Measurements from ENCODE around the gene OTOP1.
"Not testable (repeated sequence)": the region's sequence is repeated elsewhere in the genome, so short reads cannot be mapped to it uniquely, and the experiment has no call there.

The OTOP1 gene

DNA sequence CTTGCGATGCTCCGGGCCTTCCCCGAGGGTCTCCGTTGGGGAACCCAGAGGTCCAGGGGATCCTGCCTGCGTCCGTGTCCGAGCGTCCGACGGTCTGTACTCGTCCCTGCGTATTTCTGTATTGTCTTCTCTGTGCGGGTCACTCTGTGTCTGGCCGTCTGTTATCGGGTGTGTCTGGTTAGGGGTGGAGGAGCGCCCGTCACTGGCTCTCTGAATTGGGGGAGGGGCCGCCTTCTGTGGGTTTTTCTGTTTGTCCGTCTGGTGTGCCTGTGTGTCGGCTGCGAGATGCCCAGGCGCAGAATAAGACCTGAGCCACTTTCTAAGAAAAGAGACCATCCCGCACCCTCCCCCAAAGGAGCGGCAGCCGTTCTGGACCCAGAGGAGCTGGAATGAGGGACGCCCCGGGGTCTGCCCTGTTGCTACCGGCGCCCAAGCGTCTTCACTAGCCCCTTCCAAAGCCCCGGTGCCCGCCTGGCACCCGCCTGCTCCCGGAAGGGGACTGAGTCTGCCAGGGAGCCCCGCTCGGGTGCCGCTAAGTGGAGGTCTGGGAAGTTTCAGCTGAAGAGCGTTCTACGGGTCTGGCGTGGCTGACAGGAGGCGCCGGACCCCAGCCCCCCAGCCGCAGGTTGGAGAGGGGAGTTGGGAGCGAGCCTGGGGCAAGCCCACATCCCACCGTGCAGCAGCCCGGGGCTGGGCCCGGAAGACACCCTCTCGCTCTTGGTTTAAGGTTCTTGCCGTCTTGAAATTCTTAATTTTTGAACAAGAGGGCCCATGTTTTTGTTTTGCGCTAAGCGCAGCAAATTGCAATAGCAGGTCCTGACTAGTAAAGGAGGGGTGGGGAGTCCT lies 1.0 kb upstream of the OTOP1 start:
- DNase-seq (ENCODE audit: low spot score) = no peak

DNA sequence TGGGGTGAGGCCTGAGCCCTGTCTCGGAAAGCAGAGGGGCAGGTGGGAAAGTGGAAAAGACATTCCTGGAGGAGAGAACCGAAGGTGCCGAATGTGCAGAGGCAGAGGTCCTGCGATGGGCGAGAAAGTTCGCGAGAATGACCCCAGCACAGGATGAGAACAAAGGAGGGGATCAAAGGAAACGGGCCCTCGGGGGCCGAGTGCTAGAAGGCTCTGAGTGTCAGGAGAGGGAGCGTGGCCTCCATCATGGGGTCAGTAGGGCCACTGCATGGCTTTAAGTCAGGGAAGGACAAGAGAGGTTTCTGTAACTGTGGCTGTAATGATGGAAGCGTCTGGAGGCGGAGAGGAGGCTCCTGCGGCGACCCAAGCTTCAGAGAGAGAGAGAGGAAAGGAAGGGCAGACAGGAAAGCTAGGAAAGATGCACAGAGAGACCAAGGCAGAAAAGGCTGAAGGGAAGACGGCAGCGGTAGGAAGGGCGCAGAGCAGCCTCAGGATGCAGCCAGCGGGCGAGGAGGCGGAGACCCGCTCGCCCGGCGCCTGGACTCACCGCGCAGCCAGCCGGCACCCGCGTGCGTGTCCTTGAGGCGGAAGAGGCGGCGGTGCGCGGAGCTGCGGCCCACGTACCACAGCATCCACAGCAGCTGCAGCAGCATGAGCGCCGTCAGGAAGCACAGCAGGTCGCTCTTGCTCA lies 669 bp downstream of the OTOP1 start:
- DNase-seq (ENCODE audit: low spot score) = peak; percentile 50

DNA sequence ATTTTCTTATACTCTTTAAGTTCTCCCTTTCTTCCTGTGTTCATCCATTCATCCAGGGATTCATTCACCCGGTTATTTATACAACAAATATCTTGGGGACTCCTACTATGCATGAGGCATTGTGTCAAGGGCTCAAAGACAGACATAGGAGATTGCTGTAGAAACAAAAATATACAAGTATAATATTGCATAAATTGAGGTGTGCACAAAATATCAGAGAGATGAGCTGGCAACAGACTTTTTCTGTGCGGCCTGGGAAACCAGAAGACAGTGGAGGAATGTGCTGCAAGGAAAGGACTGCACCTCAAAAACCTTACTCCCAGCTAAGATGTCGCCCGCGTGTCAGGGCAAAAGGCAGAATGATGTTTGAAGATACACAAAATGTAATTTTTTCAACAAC lies 9.6 kb downstream of the OTOP1 start:
- no peak for DNase-seq (ENCODE audit: low spot score)

DNA sequence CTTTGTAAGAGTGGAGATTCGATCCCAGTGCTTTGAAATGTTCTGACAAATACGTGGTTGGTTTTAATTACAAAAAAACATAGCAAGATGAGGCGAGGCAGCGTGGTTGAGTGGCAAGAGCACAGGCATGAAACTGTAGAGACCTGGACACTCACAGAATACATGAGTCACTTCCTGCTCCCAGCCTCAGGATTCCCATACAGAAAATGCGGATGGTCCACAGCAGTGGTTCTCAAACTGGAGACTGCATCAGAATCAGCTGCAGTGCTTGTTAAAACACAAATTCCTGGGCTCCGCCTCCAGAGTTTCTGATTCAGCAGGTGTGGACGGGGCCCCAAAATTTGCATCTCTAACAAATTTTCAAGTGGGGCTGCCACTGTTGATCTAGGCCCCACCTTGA lies 10.1 kb downstream of the OTOP1 start:
- no peak for DNase-seq (ENCODE audit: low spot score)

DNA sequence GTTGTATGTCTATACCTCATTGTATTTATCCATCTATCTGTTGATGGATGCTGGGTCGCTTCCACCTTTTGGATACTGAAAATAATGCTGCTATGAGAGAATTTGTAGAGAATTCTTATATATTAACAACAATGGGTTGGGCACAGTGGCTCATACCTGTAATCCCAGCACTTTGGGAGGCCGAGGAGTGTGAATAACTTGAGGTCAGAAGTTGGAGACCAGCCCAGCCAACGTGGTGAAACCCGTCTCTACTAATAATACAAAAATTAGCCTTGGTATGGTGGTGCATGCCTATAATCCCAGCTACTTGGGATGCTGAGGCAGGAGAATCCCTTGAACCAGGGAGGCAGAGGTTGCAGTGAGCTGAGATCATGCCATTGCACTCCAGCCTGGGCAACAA lies 13.1 kb downstream of the OTOP1 start:
- DNase-seq (ENCODE audit: low spot score) = not testable (repeated sequence)

DNA sequence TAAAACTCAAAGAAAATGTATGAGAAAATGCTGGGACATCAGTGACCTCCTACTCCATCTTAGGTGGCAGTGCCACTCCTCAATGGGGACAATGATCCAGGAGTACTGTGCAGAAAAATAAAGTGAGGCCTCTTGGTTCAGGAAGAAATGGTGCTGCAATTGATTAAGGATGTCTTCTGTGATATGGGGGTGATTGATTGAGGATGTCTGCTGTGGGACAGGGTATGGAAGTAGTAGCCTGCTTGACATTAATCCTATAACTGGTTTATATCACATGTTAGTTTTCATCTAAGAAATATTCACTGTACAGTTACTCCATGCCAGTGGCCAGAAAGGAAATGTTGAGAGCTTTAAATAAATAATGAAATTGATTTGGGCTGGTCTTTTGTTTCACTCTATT lies 20.5 kb downstream of the OTOP1 start:
- DNase-seq (ENCODE audit: low spot score) = no peak

DNA sequence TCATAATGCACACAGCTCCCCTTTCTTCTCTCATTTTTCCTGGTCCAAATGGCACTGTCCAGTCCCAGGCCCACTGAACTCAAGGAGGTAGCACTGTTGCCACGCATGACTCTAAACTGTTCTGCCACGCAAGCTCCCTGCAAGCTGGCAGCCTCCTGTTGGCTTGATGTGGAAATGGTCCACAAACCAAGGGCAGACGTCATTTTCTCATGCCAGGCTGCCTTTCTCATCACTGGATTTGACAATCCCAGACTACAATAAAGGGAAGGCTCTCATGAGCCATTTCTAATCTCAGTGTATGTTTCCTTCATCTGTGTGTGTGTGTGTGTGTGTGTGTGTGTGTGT lies 22.4 kb downstream of the OTOP1 start:
- no peak for DNase-seq (ENCODE audit: low spot score)

DNA sequence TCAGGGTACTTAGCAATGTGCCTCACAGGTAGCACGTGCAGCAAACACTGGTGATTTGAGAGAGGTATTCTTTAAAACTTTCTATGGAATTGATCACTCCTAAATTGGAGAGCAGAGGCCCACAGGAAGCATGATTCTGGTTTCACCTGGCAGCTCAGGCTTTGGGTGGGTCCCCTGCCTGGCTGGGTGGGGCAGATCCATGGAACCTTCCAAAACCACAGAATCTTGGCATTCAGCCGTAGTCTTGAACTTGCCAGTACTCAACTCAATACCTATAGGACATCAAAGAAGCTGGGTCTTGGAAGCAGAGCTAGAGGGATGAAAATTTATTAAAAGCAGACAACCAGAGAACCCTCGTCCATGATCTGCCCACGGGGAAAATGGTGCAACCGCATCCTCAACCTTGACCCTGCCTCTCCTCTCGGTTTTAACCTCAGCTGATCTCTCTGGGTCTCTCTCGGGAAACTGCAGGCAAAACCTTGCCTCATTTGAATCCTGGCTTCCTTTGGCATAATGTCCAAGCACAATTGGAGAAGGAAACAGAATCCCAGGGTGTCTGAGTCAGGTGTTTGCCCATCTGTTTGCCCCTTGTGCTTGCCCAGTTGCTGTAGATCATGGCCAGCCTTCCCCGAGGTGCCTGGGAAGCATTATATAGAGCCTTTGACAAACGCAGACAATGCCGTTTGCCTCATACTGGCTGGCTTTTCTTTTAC lies 22.9 kb downstream of the OTOP1 start:
- no peak for DNase-seq (ENCODE audit: low spot score)

DNA sequence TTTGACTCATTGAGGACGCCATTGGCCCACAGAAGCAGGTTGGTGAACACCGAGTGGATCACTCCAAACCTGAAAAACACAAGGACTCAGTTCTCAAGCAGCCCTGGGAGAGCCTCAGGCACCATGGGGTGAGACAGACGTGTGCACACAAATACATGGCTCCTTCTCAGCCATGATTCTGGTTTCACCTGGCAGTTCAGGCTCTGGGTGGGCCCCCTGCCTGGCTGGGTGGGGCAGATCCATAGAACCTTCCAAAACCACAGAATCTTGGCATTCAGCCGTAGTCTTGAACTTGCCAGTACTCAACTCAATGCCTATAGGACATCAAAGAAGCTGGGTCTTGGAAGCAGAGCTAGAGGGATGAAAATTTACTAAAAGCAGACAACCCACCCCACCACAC lies 24.2 kb downstream of the OTOP1 start:
- DNase-seq (ENCODE audit: low spot score) = no peak

DNA sequence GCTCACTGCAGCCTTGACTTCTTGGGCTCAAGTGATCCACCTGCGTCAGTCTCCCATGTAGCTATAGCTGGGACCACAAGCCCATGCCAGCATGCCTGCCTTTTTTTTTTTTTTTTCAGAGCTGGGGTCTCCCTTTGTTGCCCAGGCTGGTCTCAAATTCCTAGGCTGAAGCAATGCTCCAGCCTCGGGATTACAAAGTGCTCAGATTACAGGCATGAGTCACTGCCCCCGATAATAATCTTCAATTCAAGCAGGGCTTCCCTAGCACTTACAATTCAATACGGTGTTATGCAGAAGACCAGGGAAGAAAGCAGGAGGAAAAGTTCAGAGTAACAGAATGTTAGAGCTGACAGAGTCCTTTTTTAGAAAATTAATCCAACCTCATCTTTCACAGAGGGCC lies 26.1 kb downstream of the OTOP1 start:
- no peak for DNase-seq (ENCODE audit: low spot score)

DNA sequence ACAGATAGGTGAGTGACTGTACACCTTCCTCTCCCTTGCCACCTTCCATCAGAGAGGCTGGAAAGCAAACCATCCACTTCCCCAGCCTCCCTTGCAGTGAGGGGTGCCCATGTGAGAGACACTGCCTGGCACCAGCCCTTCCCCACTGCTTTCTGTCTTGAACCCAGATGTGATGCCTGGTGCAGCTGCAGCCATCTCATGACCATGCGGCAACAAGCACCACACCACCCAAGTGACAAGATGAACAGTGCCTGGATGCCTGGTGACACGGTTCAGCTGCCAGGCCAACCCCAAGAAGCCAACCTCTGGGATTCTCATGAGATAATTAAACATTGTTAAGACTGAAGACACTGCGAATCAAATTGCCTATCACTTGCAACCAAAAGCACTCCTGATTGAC lies 31.4 kb downstream of the OTOP1 start:
- DNase-seq (ENCODE audit: low spot score) = no peak

DNA sequence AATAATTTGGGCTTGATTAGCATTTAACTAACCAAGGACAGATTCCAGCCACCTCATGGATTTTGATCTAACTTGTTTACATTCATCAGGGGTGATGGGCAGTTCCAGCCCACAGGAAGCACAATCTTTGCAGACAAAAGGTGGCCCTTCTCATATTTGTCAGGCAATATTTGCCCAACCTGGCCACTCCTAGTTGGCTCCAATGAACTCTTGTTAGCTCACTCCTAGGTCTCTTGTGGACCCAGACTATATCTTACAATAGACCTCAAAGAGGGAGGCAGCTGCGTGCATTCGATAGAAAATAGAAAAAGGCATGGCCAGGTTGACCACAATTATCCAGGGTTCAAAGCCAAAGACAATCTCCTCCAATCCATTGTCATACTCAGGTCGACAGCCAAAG lies 38.2 kb downstream of the OTOP1 start:
- DNase-seq (ENCODE audit: low spot score) = not testable (repeated sequence)

DNA sequence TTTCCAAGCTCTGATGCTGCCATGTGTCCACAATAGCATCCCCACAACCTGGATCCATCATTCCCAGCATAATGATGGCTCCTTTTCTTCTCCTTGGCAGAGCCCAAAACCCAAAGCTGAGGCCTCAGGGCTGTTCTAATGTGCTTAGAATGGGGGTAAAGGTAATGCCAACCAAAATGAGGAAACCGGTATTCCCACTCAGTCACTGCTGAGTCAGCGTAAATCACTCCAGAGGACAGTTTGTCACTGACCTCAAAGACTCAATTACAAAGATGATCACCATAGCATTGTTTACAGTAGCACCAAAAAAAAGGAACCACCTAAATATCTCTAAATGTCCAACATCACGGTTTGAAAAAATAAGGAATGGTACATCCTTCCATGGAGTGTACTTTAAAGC lies 41.2 kb downstream of the OTOP1 start:
- no peak for DNase-seq (ENCODE audit: low spot score)

DNA sequence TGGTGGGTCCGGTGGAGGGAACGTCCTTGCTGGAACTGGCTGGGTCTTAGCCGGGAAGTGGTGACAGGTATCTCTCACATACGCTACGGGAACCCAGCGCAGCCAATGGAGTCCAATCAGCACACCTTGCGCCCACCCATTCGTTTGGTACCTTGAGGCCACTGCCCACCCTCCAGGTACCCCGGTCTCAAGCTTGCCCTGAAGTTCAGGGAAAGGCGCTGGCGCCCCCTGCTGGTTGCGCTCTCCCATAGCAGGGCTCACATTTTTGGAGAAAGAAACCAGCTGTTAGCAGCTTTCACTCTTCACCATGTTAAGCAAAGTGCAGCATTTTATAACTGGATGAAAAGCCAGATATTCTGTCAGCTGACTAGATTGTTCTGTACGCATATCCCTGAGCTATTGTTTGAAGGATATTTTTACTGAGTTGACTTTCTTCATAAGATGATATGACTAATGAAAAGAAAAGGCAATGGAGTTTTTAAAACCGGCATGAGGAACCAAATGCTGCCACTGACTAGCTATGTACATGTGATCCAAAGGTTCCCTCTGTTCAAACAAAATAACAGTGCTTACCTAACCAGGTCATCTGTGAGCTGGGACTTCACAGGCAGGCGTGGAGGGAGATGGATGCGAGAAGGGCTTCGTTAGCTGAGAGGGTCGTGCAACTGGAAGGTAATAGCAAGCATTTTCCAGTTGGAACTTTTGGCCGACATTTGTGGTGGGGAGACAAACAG lies 43.7 kb downstream of the OTOP1 start:
- peak; percentile 73 for DNase-seq (ENCODE audit: low spot score)

DNA sequence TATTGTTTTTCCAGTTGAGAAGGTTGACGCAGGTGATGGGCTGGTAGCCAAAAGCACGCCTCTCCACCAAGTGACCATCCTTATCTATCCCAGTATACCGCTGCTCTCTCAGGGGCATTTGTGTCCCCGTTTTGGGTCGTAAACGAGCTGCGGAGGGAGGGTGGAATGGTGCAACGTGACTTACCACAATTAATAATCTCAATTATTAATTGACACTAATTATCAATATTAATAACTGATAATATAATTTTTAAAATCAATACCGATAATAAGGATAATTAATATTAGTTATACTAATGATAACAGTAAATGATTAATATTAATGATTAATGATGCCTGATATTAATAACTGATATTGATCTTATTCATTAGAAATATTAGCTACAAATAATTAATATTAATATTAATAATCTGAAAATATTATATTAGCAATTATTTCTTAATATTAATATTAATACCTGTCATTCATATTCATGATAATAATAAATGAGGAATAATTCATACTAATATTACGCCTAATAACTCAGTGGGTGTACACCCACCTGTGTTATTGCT lies 56.1 kb downstream of the OTOP1 start:
- DNase-seq (ENCODE audit: low spot score) = no peak

DNA sequence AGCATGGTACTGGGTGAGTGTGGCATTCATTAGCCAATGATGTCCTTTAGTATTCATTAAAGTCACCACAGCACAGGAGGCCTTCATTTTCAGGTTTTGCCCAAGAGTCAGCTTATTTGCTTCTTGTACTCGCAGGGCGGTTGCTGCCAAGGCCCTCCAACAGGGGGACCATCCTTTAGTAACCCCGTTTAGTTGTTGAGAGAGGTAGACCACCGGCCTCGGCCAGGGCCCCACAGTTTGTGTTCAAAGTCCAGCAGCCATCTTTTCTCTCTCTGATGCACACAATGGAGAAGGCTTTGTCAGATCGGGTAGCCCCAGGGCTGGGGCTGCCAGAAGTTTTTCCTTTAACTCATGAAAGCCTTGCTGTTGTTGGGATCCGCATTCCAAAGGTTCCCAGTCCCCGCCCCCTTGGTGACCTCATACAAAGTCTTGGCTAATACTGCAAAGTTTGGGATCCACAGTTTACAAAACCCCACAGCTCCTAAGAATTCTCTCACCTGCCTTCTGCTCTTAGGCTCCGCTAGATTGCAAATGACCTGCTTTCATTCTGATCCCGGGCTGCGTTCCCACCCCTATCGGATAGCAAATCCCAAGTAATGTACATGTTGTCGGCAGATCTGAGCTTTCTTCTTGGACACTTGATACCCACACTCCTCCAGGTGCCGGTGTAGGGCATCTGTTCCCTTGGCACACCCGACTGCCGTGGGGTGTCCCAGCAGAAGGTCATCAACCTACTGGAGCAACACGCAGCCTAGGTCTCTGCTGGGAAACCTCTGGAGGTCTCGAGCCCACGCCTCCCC lies 58.5 kb downstream of the OTOP1 start:
- DNase-seq (ENCODE audit: low spot score) = not testable (repeated sequence)

DNA sequence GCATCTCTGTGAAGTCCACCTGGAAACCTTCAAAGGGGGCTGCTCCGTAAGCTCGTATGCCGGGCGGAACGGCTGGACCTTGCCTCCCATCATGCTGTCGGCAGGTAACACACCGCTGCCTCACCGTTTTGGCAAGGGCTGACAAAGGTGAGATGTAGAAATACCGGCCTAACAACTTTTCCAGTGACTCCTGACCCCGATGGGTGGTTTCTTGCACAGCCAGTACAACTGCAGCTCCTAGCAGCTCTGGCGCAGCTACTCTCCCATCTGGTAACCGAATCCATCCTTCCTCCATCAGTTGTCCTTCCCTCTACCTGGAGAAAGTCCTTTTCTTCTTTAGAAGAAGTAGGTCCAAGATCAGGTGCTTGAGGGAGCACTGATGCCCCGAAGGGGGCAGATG lies 59.7 kb downstream of the OTOP1 start:
- DNase-seq (ENCODE audit: low spot score) = not testable (repeated sequence)

DNA sequence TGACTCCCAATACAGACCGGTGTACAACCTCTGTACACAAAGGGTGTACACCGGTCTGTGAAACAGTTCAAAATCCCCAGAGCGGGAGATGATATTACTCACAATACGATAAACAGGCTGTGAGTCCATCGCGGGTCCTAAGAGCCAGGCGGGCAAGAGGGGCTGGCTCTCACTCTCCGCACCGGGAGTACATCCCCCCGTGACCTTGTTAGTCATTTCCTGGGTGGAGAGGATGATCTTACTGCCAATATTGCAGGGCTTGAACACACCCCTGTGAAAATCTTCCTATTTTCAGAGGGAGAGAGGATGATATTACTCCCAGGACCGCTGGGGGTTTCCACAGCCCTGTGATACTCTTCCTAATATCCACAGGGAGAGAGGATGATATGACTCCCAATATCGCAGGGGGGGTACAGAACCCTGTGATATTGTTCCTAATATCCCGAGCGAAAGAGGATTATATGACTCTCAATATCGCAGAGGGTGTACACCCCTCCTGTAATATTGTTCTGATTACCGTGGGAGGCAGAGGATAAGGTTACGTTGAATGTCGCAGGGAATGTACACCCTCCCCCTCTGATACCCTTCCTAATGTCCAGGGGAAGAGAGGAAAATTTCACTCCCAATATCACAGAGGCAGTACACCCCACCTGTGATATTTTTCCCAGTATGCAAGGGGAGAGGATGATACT lies 60.9 kb downstream of the OTOP1 start:
- DNase-seq (ENCODE audit: low spot score) = not testable (repeated sequence)

DNA sequence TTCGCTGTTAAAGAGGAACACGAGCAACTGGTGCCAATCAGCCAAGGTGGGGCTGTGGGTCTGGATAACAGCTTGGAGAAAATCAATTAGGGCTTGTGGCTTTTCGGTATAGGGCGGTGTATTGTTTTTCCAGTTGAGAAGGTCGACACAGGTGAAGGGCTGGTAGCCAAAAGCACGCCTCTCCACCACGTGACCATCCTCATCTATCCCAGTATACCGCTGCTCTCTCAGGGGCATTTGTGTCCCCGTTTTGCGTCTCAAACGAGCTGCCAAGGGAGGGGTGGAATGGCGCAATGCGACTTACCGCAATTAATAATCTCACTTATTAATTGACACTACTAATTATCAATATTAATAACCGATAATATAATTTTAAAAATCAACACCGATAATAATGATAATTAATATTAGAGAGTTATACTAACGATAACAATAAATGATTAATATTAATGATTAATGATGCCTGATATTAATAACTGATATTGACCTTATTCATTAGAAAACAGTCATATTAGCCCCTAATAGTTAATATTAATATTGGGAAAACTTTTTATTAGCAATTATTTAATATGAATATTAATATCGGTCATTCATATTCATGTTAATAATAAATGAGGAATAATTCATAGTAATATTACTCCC lies 62.1 kb downstream of the OTOP1 start:
- DNase-seq (ENCODE audit: low spot score) = not testable (repeated sequence)

DNA sequence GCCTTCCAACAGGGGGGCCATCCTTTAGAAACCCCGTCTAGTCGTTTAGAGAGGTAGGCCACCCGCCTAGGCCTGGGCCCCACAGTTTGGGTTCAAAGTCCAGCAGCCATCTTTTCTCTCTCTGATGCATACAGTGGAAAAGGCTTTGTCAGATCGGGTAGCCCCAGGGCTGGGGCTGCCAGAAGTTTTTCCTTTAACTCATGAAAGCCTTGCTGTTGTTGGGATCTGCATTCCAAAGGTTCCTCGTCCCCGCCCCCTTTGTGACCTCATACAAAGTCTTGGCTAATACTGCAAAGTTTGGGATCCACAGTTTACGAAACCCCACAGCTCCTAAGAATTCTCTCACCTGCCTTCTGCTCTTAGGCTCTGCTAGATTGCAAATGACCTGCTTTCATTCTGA lies 64.5 kb downstream of the OTOP1 start:
- not testable (repeated sequence) for DNase-seq (ENCODE audit: low spot score)

Data from ecto neural progenitor cell (in vitro differentiated cells).